Spinal cord (tissue), 10 donors: ENCODE results near the gene ROR1. TPM values are rescaled to one million over a fixed set of nuclear protein-coding genes. Genes with fewer than 3 reads are reported as not detected.

Source experiments
- DNase-seq, 6 donors: peaks; one replicate each; pipeline versions ENCODE4 v3.0.0 to v3.0.0-alpha.2; 2013 to 2015; ENCODE audit warnings: low spot score in 6 of 6, low read depth in 4 of 6
- H3K27ac ChIP-seq: one replicate; pipeline ENCODE4 v1.5.1; 2013; ENCODE audit warnings: low read depth, low read length, control low read depth
- H3K27me3 ChIP-seq: one replicate; pipeline ENCODE4 v1.6.1; 2013; ENCODE audit warnings: low read length; ENCODE audit not compliant: control insufficient read depth, insufficient read depth
- H3K36me3 ChIP-seq: one replicate; pipeline ENCODE4 v1.6.1; 2013; ENCODE audit warnings: low read length; ENCODE audit not compliant: control insufficient read depth, insufficient read depth
- H3K4me1 ChIP-seq: one replicate; pipeline ENCODE4 v1.6.1; 2013; ENCODE audit warnings: low read length; ENCODE audit not compliant: control insufficient read depth, insufficient read depth
- H3K4me3 ChIP-seq: one replicate; pipeline ENCODE4 v1.5.1; 2013; ENCODE audit warnings: low read depth, low read length, control low read depth
- H3K9me3 ChIP-seq: one replicate; pipeline ENCODE4 v1.6.1; 2013; ENCODE audit warnings: low read length; ENCODE audit not compliant: control insufficient read depth, insufficient read depth
- WGBS: methylation state at CpG from one replicate; pipeline ENCODE4 v1.1.5; 2013; ENCODE audit warnings: missing lambda C conversion rate; ENCODE audit not compliant: insufficient coverage; 5-methylcytosine and 5-hydroxymethylcytosine counted together
- polyA plus RNA-seq, 2 donors: library from polyadenylated mRNA; unstranded; fragments of 120-200 nt; gene quantifications; one replicate each; pipeline ENCODE4 v1.2.1, GENCODE V29; 2013; ENCODE audit not compliant: insufficient read length in 2 of 2
- total RNA-seq, 2 donors: library from RNA; depleted of rRNA in 1 of 2; stranded (reverse); fragments of 120-200 nt in 1 of 2; fragments of >200 nt in 1 of 2; gene quantifications; one replicate each; pipeline versions ENCODE4 v1.2.3 to v1.2.4, GENCODE V29; 2013 to 2014
- donor health status: healthy.

The ROR1 gene
- total and polyA plus RNA-seq, 4 donors, result 4.0 to 16.5 (median 7.9) TPM

GRCh38 chr1:63883494-63884235, 109.8 kb downstream of the ROR1 start:
- Histone ChIP-seq H3K4me1 (no peaks in the 10 kb centered on the region), H3K4me3 (no peak overlapping the region), H3K36me3 (no peaks in the 10 kb centered on the region), H3K9me3 (no peaks in the 10 kb centered on the region), H3K27me3 (no peaks in the 10 kb centered on the region), H3K27ac (no peak overlapping the region)
- DNase-seq, result no peak
- 86% methylated on average over 1 of the region's 6 CpGs for WGBS

- Histone ChIP-seq H3K36me3 (no peaks in the 10 kb centered on the region), H3K4me1 (no peaks in the 10 kb centered on the region), H3K4me3 (no peak overlapping the region), H3K27me3 (no peaks in the 10 kb centered on the region), H3K27ac (no peak overlapping the region), H3K9me3 (no peaks in the 10 kb centered on the region)
- WGBS, result 56% methylated on average over 2 of the region's 2 CpGs
- no peak for DNase-seq
Measured at GRCh38 chr1:63884486-63884885, 110.7 kb downstream of the ROR1 start.

- WGBS, result 96% methylated on average over 8 of the region's 10 CpGs
- no peak overlapping the region for H3K4me3 ChIP-seq
- H3K27ac ChIP-seq, result no peak overlapping the region
- no peaks in the 10 kb centered on the region for H3K9me3 ChIP-seq
- DNase-seq, result no peak
- no peaks in the 10 kb centered on the region for H3K36me3 ChIP-seq
- H3K27me3 ChIP-seq, result no peaks in the 10 kb centered on the region
- no peaks in the 10 kb centered on the region for H3K4me1 ChIP-seq
Measured at GRCh38 chr1:63885899-63886298, 112.1 kb downstream of the ROR1 start.

- no peaks in the 10 kb centered on the region for H3K4me1 ChIP-seq
- no peaks in the 10 kb centered on the region for H3K27me3 ChIP-seq
- H3K9me3 ChIP-seq, result no peaks in the 10 kb centered on the region
- WGBS, result 100% methylated on average over 1 of the region's 3 CpGs
- no peaks in the 10 kb centered on the region for H3K36me3 ChIP-seq
- no peak overlapping the region for H3K4me3 ChIP-seq
- DNase-seq, result no peak
- no peak overlapping the region for H3K27ac ChIP-seq
Measured at GRCh38 chr1:63886340-63886739, 112.5 kb downstream of the ROR1 start.

GRCh38 chr1:63887809-63888208, 114.0 kb downstream of the ROR1 start:
- no peaks in the 10 kb centered on the region for H3K36me3 ChIP-seq

GRCh38 chr1:63888984-63889383, 115.2 kb downstream of the ROR1 start:
- DNase-seq, result no peak
- H3K4me3 ChIP-seq, result no peak overlapping the region
- no peaks in the 10 kb centered on the region for H3K4me1 ChIP-seq
- no peak overlapping the region for H3K27ac ChIP-seq
- H3K27me3 ChIP-seq, result no peaks in the 10 kb centered on the region
- WGBS, result 100% methylated on average over 1 of the region's 1 CpG
- H3K9me3 ChIP-seq, result no peaks in the 10 kb centered on the region
- H3K36me3 ChIP-seq, result no peaks in the 10 kb centered on the region

More at GRCh38 chr1:63887809-63888208, 114.0 kb downstream of the ROR1 start:
- H3K9me3 ChIP-seq, result no peaks in the 10 kb centered on the region
- no peak overlapping the region for H3K4me3 ChIP-seq
- no peak for DNase-seq
- no CpG with 5 or more reads among the region's 2 CpGs for WGBS
- H3K4me1 ChIP-seq, result no peaks in the 10 kb centered on the region
- H3K27ac ChIP-seq, result no peak overlapping the region
- no peaks in the 10 kb centered on the region for H3K27me3 ChIP-seq

- Histone ChIP-seq H3K9me3 (no peaks in the 10 kb centered on the region), H3K4me3 (no peak overlapping the region), H3K36me3 (no peaks in the 10 kb centered on the region), H3K27me3 (no peaks in the 10 kb centered on the region), H3K27ac (no peak overlapping the region), H3K4me1 (no peaks in the 10 kb centered on the region)
- no peak for DNase-seq
Measured at GRCh38 chr1:63890468-63890867, 116.7 kb downstream of the ROR1 start.

GRCh38 chr1:63891060-63891690, 117.4 kb downstream of the ROR1 start:
- DNase-seq, result no peak
- no peaks in the 10 kb centered on the region for H3K36me3 ChIP-seq
- H3K27me3 ChIP-seq, result no peaks in the 10 kb centered on the region
- WGBS, result 91% methylated on average over 3 of the region's 4 CpGs
- H3K9me3 ChIP-seq, result no peaks in the 10 kb centered on the region
- no peaks in the 10 kb centered on the region for H3K4me1 ChIP-seq
- no peak overlapping the region for H3K4me3 ChIP-seq
- no peak overlapping the region for H3K27ac ChIP-seq

GRCh38 chr1:63892632-63893395, 119.0 kb downstream of the ROR1 start:
- WGBS, result 48% methylated on average over 6 of the region's 8 CpGs
- Histone ChIP-seq H3K4me1 (no peaks in the 10 kb centered on the region), H3K27ac (peak overlapping the region; percentile 6), H3K36me3 (no peaks in the 10 kb centered on the region), H3K4me3 (no peak overlapping the region), H3K27me3 (no peaks in the 10 kb centered on the region), H3K9me3 (no peaks in the 10 kb centered on the region)
- DNase-seq, result peak in 5 of 6 donors; percentile 8 to 67 (median 15)
